A549 (cell line): Measurements from ENCODE around the gene RNF41. TPM values are rescaled to one million over a fixed set of nuclear protein-coding genes. Genes with fewer than 3 reads are reported as not detected.

ENCODE experiments used
- ATAC-seq, 2 experiments: fragments of 200-7000 bp in 1 of 2; fragments of >200 bp in 1 of 2; cut with Nextera tagmentation in 1 of 2; cut with Tn5 transposase in 1 of 2; 3 replicates each; pipeline versions ENCODE4 v1.8.0 to v1.9.1; 2018 to 2020; ENCODE audit warnings: mild to moderate bottlenecking in 1 of 2, moderate library complexity in 1 of 2
- CTCF ChIA-PET: fragments of 300-600 bp; sonication (Branson Sonifier 250); formaldehyde crosslinking; extraction: SDS; loops from one replicate; lab custom pipeline; 2021; ENCODE audit warnings: antibody characterized with exemption, inconsistent platforms; lab: Yijun Ruan, JAX
- POLR2A ChIA-PET: fragments of 350-600 bp; formaldehyde crosslinking; extraction: SDS; loops from one replicate; lab custom pipeline; 2021; ENCODE audit warnings: antibody characterized with exemption, inconsistent platforms; lab: Yijun Ruan, JAX
- DNase-seq, 2 experiments: peaks; one replicate each; pipeline versions ENCODE4 v3.0.0 to v3.0.0-alpha.2; 2011 to 2016; ENCODE audit warnings: low read depth in 1 of 2, low spot score in 1 of 2
- FAIRE-seq: peaks from 2 replicates; lab custom pipeline; 2011; peaks lifted over from hg19 to GRCh38; lab: Jason Lieb, UNC
- H3K27ac ChIP-seq, 2 experiments: fragments of >200 bp; sonication (Bioruptor Twin); formaldehyde crosslinking; 3 replicates each; pipeline ENCODE4 v1.5.1; 2016 to 2017
- H3K4me1 ChIP-seq: fragments of >200 bp; sonication (Bioruptor Twin); formaldehyde crosslinking; 3 replicates; pipeline ENCODE4 v1.6.1; 2016
- H3K4me2 ChIP-seq: fragments of >200 bp; sonication (Bioruptor Twin); formaldehyde crosslinking; 3 replicates; pipeline ENCODE4 v1.6.1; 2016
- H3K4me3 ChIP-seq: fragments of >200 bp; sonication (Bioruptor Twin); formaldehyde crosslinking; 3 replicates; pipeline ENCODE4 v1.5.1; 2016
- H3K9me3 ChIP-seq: fragments of >200 bp; sonication (Bioruptor Twin); formaldehyde crosslinking; 3 replicates; pipeline ENCODE4 v1.6.1; 2016
- BHLHE40 ChIP-seq: IDR thresholded peaks from 2 replicates; pipeline ENCODE4 v1.6.1; 2012; ENCODE audit warnings: low read depth, low read length, inconsistent platforms
- CBX2 ChIP-seq: fragments of 200-600 bp; sonication (generic); IDR thresholded peaks from 2 replicates; pipeline ENCODE4 v1.6.1; 2016; ENCODE audit warnings: low read depth, mild to moderate bottlenecking, borderline replicate concordance
- CHD2 ChIP-seq: fragments of 150-350 bp; IDR thresholded peaks from 2 replicates; pipeline ENCODE4 v1.6.1; 2014; ENCODE audit warnings: low read length; ENCODE audit not compliant: partially characterized antibody
- CHD4 ChIP-seq: fragments of 200-600 bp; sonication (generic); IDR thresholded peaks from 2 replicates; pipeline ENCODE4 v1.6.1; 2016; ENCODE audit warnings: antibody characterized with exemption, mild to moderate bottlenecking, borderline replicate concordance
- CTCF ChIP-seq: fragments of >200 bp; sonication (Bioruptor Twin); formaldehyde crosslinking; IDR thresholded peaks from 3 replicates; pipeline ENCODE4 v1.5.1; 2016
- E2F6 ChIP-seq: IDR thresholded peaks from 2 replicates; pipeline ENCODE4 v1.6.1; 2012; ENCODE audit warnings: low read depth, borderline replicate concordance
- EHF ChIP-seq: fragments of 250-450 bp; sonication (Bioruptor Pico); IDR thresholded peaks from 2 replicates; pipeline ENCODE4 v1.5.0; 2020; ENCODE audit warnings: mild to moderate bottlenecking
- ELK1 ChIP-seq: fragments of 150-350 bp; IDR thresholded peaks from 2 replicates; pipeline ENCODE4 v1.6.1; 2014; ENCODE audit warnings: low read depth, mild to moderate bottlenecking, low read length
- EP300 ChIP-seq, 2 experiments: fragments of >200 bp; sonication (Bioruptor Twin); formaldehyde crosslinking; IDR thresholded peaks; 2 replicates in 1 of 2; 3 replicates in 1 of 2; pipeline ENCODE4 v1.6.1; 2016 to 2017
- ESRRA ChIP-seq: fragments of 150-350 bp; IDR thresholded peaks from 2 replicates; pipeline ENCODE4 v1.6.1; 2014; ENCODE audit warnings: mild to moderate bottlenecking, low read length, borderline replicate concordance
- HES2 ChIP-seq: fragments of >200 bp; sonication (Bioruptor Twin); formaldehyde crosslinking; IDR thresholded peaks from 2 replicates; pipeline ENCODE4 v1.6.1; 2016
- HOXB13 ChIP-seq: fragments of 250-450 bp; sonication (Bioruptor Pico); IDR thresholded peaks from 2 replicates; pipeline ENCODE4 v1.5.0; 2020; ENCODE audit warnings: low read depth, mild to moderate bottlenecking, moderate library complexity
- HOXB5 ChIP-seq: fragments of 250-450 bp; sonication (Bioruptor Pico); IDR thresholded peaks from 2 replicates; pipeline ENCODE4 v1.5.0; 2020; ENCODE audit warnings: mild to moderate bottlenecking, moderate library complexity
- JUNB ChIP-seq: fragments of >200 bp; sonication (Bioruptor Twin); formaldehyde crosslinking; IDR thresholded peaks from 2 replicates; pipeline ENCODE4 v1.6.1; 2016
- KDM5A ChIP-seq: fragments of 200-600 bp; sonication (generic); IDR thresholded peaks from 2 replicates; pipeline ENCODE4 v1.6.1; 2016; ENCODE audit warnings: antibody characterized with exemption, mild to moderate bottlenecking
- MAZ ChIP-seq: fragments of 150-350 bp; IDR thresholded peaks from 2 replicates; pipeline ENCODE4 v1.6.1; 2014; ENCODE audit warnings: antibody characterized with exemption, low read depth, low read length, borderline replicate concordance
- USF2 ChIP-seq: fragments of 450-650 bp; IDR thresholded peaks from 2 replicates; pipeline ENCODE4 v1.6.1; 2014; ENCODE audit warnings: antibody characterized with exemption
- ZC3H11A ChIP-seq: fragments of 450-650 bp; IDR thresholded peaks from 2 replicates; pipeline ENCODE4 v1.6.1; 2014; ENCODE audit warnings: antibody characterized with exemption, mild to moderate bottlenecking
- ZNF302 ChIP-seq: fragments of 250-450 bp; sonication (Bioruptor Pico); IDR thresholded peaks from 2 replicates; pipeline ENCODE4 v1.9.0; 2021; ENCODE audit warnings: inconsistent platforms, mild to moderate bottlenecking, moderate library complexity
- WGBS: methylation state at CpG from one replicate; pipeline ENCODE4 v1.1.6; 2017; ENCODE audit errors: missing lambda C conversion rate; 5-methylcytosine and 5-hydroxymethylcytosine counted together
- polyA plus RNA-seq, 4 experiments: library from polyadenylated mRNA; depleted of rRNA in 3 of 4; stranded (reverse); fragments of >200 nt; fragmentation: RNase III in 1 of 4; extraction: RNeasy Plus Mini Kit Qiagen cat#74134 plus additional on column Dnase treatment in 1 of 4; gene quantifications; 2 replicates in 3 of 4; 3 replicates in 1 of 4; pipeline ENCODE4 v1.2.3, GENCODE V29; 2011 to 2017

Gene RNF41
- polyA plus RNA-seq, 2 of the 4 experiments (the other 2 are of a cell fraction): 21.7 to 47.8 TPM

- H3K4me1 ChIP-seq: peaks cover 13% of the 10 kb centered on the region
- TF ChIP-seq CTCF (no peak), HOXB5 (CRISPR knock-in tag) (no peak), KDM5A (no peak), CHD4 (no peak), BHLHE40 (no peak)
- ATAC-seq: peak; percentile 1 to 5; a peak in 3 of 6 replicates
These were observed 33.0 kb downstream of the RNF41 start for GRCh38 chr12:56188778-56189098.

GRCh38 chr12:56188131-56188777 is 33.5 kb downstream of the RNF41 start:
- ATAC-seq (no peak), DNase-seq (no peak), FAIRE-seq (no peak)
- Histone ChIP-seq H3K4me1 (peaks cover 13% of the 10 kb centered on the region), H3K4me3 (peak overlapping the region; percentile 81), H3K4me2 (peak overlapping the region; percentile 99), H3K9me3 (no peaks in the 10 kb centered on the region), H3K27ac (peak overlapping the region; percentile 93 to 99)
- ChIA-PET POLR2A (interaction anchor here (1.5 to 1.7 kb wide), 2 partner anchors 29 to 69 kb away, joined by 7 to 36 read pairs; partner anchors contain the start of genes MYL6 and ZC3H10), CTCF (interaction anchor here (0.5 to 6.8 kb wide), 16 partner anchors 9 to 396 kb away, joined by 3 to 204 read pairs (median 24); partner anchors contain the start of genes ANKRD52, ESYT1, MYL6 and RNF41)
- WGBS: 27% methylated on average over 10 of the region's 10 CpGs
- no peak for TF ChIP-seq EHF

More at GRCh38 chr12:56188778-56189098, 33.0 kb downstream of the RNF41 start:
- Histone ChIP-seq H3K4me2 (peak overlapping the region; percentile 99), H3K9me3 (no peaks in the 10 kb centered on the region), H3K4me3 (peak overlapping the region; percentile 81), H3K27ac (peak overlapping the region; percentile 93 to 99)
- 5% methylated on average over 14 of the region's 17 CpGs for WGBS
- ChIA-PET POLR2A (interaction anchor here (1.3 to 1.7 kb wide), 7 partner anchors 30 to 127 kb away, joined by 3 to 36 read pairs (median 12); partner anchors contain the start of genes CNPY2, ESYT1, MYL6 and MYL6B), CTCF (interaction anchor here (0.7 to 6.8 kb wide), 31 partner anchors 9 to 371 kb away, joined by 3 to 204 read pairs (median 9); partner anchors contain the start of genes ANKRD52, ESYT1, MYL6 and ORMDL2)
- FAIRE-seq: no peak
- DNase-seq: no peak

GRCh38 chr12:56186957-56187356 is 34.8 kb downstream of the RNF41 start:
- peak overlapping the region; percentile 99 for H3K4me2 ChIP-seq
- FAIRE-seq (no peak), ATAC-seq (no peak), DNase-seq (no peak)
- WGBS: 97% methylated on average over 2 of the region's 2 CpGs
- no peaks in the 10 kb centered on the region for H3K9me3 ChIP-seq
- POLR2A ChIA-PET: interaction anchor here (1.5 kb wide), 1 partner anchor 28 kb away, joined by 7 read pairs; the partner anchor contains the start of gene MYL6
- TF ChIP-seq ZC3H11A (no peak), ZNF302 (CRISPR knock-in tag) (no peak), HES2 (no peak), EP300 (IDR thresholded peaks at IDR 0.05) (no peak), MAZ (no peak), CBX2 (no peak), KDM5A (no peak)
- no peak overlapping the region for H3K27ac ChIP-seq
- peaks cover 13% of the 10 kb centered on the region for H3K4me1 ChIP-seq
- H3K4me3 ChIP-seq: no peak overlapping the region
- CTCF ChIA-PET: interaction anchor here (1.1 to 6.8 kb wide), 6 partner anchors 12 to 62 kb away, joined by 3 to 204 read pairs (median 49); partner anchors contain the start of genes ESYT1, MYL6, RNF41 and ZC3H10

GRCh38 chr12:56178347-56178746 is 43.4 kb downstream of the RNF41 start:
- DNase-seq: no peak
- POLR2A ChIA-PET: no interaction called here
- Histone ChIP-seq H3K27ac (no peak overlapping the region), H3K4me3 (no peak overlapping the region), H3K9me3 (no peaks in the 10 kb centered on the region), H3K4me1 (no peaks in the 10 kb centered on the region), H3K4me2 (no peak overlapping the region)
- ATAC-seq: peak in 1 of 2 experiments; percentile 28; a peak in 3 of 6 replicates
- no peak for TF ChIP-seq E2F6
- TF ChIP-seq JUNB: no peak
- TF ChIP-seq ELK1: no peak
- TF ChIP-seq EHF: no peak
- no peak for TF ChIP-seq CHD2
- TF ChIP-seq ESRRA: no peak
- no peak for TF ChIP-seq HOXB13
- TF ChIP-seq USF2: no peak
- CTCF ChIA-PET: interaction anchor here (0.6 to 4.5 kb wide), 5 partner anchors 9 to 395 kb away, joined by 3 to 42 read pairs (median 5); partner anchors contain the start of gene SMARCC2
- 93% methylated on average over 3 of the region's 3 CpGs for WGBS
- no peak for FAIRE-seq
